Right lobe of liver (tissue), 6 donors: Measurements from ENCODE around the gene DHRSX. TPM values are rescaled to one million over a fixed set of nuclear protein-coding genes. Genes with fewer than 3 reads are reported as not detected.
"Not testable (repeated sequence)": the region's sequence is repeated elsewhere in the genome, so short reads cannot be mapped to it uniquely, and the experiment has no call there.

ENCODE experiments used
- ATAC-seq, 4 donors: fragments of 200-7000 bp; cut with Tn5 transposase; one replicate each; pipeline ENCODE4 v1.9.1; 2020; ENCODE audit warnings: mild to moderate bottlenecking in 4 of 4, moderate library complexity in 4 of 4
- DNase-seq, 3 donors: peaks; one replicate each; pipeline ENCODE4 v3.0.0-alpha.2; 2020
- H3K27ac ChIP-seq, 3 donors: fragments of 200-600 bp; one replicate each; pipeline ENCODE4 v1.8.0; 2022
- H3K27me3 ChIP-seq, 2 donors: fragments of 200-600 bp; one replicate each; pipeline ENCODE4 v1.8.0; 2022
- H3K36me3 ChIP-seq, 4 donors: fragments of 200-600 bp; sonication (generic) in 1 of 4; one replicate each; pipeline versions ENCODE4 v1.5.1 to v1.8.0; 2017 to 2022; ENCODE audit warnings: control low read depth in 1 of 4
- H3K4me1 ChIP-seq, 4 donors: fragments of 200-600 bp; sonication (generic) in 1 of 4; one replicate each; pipeline versions ENCODE4 v1.5.1 to v1.8.0; 2017 to 2022; ENCODE audit warnings: control low read depth in 1 of 4
- H3K4me3 ChIP-seq, 3 donors: fragments of 200-600 bp; one replicate each; pipeline ENCODE4 v1.8.0; 2022
- H3K9me3 ChIP-seq, 4 donors: fragments of 200-600 bp; sonication (generic) in 1 of 4; one replicate each; pipeline versions ENCODE4 v1.5.1 to v1.8.0; 2017 to 2022; ENCODE audit warnings: control low read depth in 1 of 4
- CTCF ChIP-seq, 4 donors: fragments of 200-600 bp in 3 of 4; fragments of 450-650 bp in 1 of 4; IDR thresholded peaks; one replicate each; pipeline versions ENCODE4 v1.5.1 to v1.8.0; 2016 to 2022; ENCODE audit warnings: antibody characterized with exemption in 4 of 4, mild to moderate bottlenecking in 2 of 4
- POLR2A ChIP-seq: fragments of 450-650 bp; IDR thresholded peaks from one replicate; pipeline ENCODE4 v1.6.1; 2017; ENCODE audit warnings: antibody characterized with exemption, mild to moderate bottlenecking
- WGBS: methylation state at CpG from one replicate; pipeline ENCODE4 v1.1.6; 2018; ENCODE audit warnings: low coverage, low lambda C conversion rate; ENCODE audit not compliant: insufficient coverage; ENCODE audit errors: missing lambda C conversion rate; 5-methylcytosine and 5-hydroxymethylcytosine counted together
- intact Hi-C, 2 donors: fragments of 100-400 bp; cut with DNase I; formaldehyde crosslinking; loops; one replicate each; pipeline versions ENCODE4 v1.11.2 to v1.14.1; 2022
- total RNA-seq, 6 experiments: library from RNA; depleted of rRNA in 2 of 6; stranded (reverse); fragments of >200 nt in 2 of 6; fragmentation: NEBNext Ultra II Directional in 3 of 6; extraction: Animal tissue kit (Norgen Biotek cat#: 25700) in 3 of 6; gene quantifications; one replicate each; pipeline versions ENCODE4 v1.1.0 to v1.2.4, GENCODE V29; 2016 to 2023
- donor health status: DM: no; HTN: yes; CAD: no.
- donor health status: DM: no; HTN: no; CAD: no.
- donor health status: DM: no; HTN: no; CAD: no.
- donor health status: DM: no; HTN: yes; CAD: no.
- donor health status: DM: no; HTN: yes; CAD: no.

The DHRSX gene
- total RNA-seq, 6 experiments from 2014 or later = 15.6 to 34.5 (median 29.0) TPM

- peak in 1 of 3 donors; percentile 30 for DNase-seq
- WGBS = 70% methylated on average over 8 of the region's 8 CpGs
- ATAC-seq = no peak
- Histone ChIP-seq H3K27me3 (no peaks in the 10 kb centered on the region), H3K4me1 (no peaks in the 10 kb centered on the region), H3K27ac (no peak overlapping the region), H3K36me3 (no peaks in the 10 kb centered on the region), H3K4me3 (no peak overlapping the region), H3K9me3 (no peaks in the 10 kb centered on the region)
- intact Hi-C loops = no loop called here
- TF ChIP-seq POLR2A = no peak
These were observed 7.3 kb upstream of the DHRSX start for GRCh38 chrX:2507904-2508627.

- H3K36me3 ChIP-seq = no peaks in the 10 kb centered on the region
These were observed 6.4 kb upstream of the DHRSX start for GRCh38 chrX:2507196-2507595.

GRCh38 chrX:2505341-2505740 is 4.6 kb upstream of the DHRSX start:
- H3K27ac ChIP-seq, intact Hi-C loops, ATAC-seq, H3K4me3 ChIP-seq, H3K27me3 ChIP-seq, H3K36me3 ChIP-seq, H3K9me3 ChIP-seq, H3K4me1 ChIP-seq: not testable (repeated sequence)
- 86% methylated on average over 8 of the region's 8 CpGs for WGBS
- peak in 1 of 3 donors; percentile 5 for DNase-seq

More at GRCh38 chrX:2507196-2507595, 6.4 kb upstream of the DHRSX start:
- no peaks in the 10 kb centered on the region for H3K4me1 ChIP-seq
- TF ChIP-seq CTCF (IDR thresholded peaks at IDR 0.05) (no peak), POLR2A (no peak)
- no peaks in the 10 kb centered on the region for H3K27me3 ChIP-seq
- 87% methylated on average over 2 of the region's 3 CpGs for WGBS
- no peaks in the 10 kb centered on the region for H3K9me3 ChIP-seq
- no peak overlapping the region for H3K27ac ChIP-seq
- peak in 1 of 3 donors; percentile 27 for DNase-seq
- H3K4me3 ChIP-seq = no peak overlapping the region
- no peak for ATAC-seq
- intact Hi-C loops = no loop called here

GRCh38 chrX:2504706-2505332 is 4.0 kb upstream of the DHRSX start:
- TF ChIP-seq CTCF (IDR thresholded peaks at IDR 0.05) = no peak
- DNase-seq (peak in 1 of 3 donors; percentile 33), ATAC-seq (no peak)
- 46% methylated on average over 4 of the region's 7 CpGs for WGBS
- Histone ChIP-seq H3K36me3 (no peaks in the 10 kb centered on the region), H3K4me3 (no peak overlapping the region), H3K4me1 (no peaks in the 10 kb centered on the region), H3K27me3 (no peaks in the 10 kb centered on the region), H3K9me3 (no peaks in the 10 kb centered on the region), H3K27ac (no peak overlapping the region)
- intact Hi-C loops = no loop called here

- Histone ChIP-seq H3K36me3 (no peaks in the 10 kb centered on the region), H3K27ac (no peak overlapping the region), H3K9me3 (no peaks in the 10 kb centered on the region), H3K4me3 (no peak overlapping the region), H3K4me1 (peaks cover 0 to 9% (median 0%) of the 10 kb centered on the region in 4 donors), H3K27me3 (no peaks in the 10 kb centered on the region)
- WGBS = 87% methylated on average over 10 of the region's 13 CpGs
- intact Hi-C loops = no loop called here
- DNase-seq (peak in 1 of 3 donors; percentile 40), ATAC-seq (no peak)
- TF ChIP-seq POLR2A = no peak
- no peak for TF ChIP-seq CTCF (IDR thresholded peaks at IDR 0.05)
These were observed 3.1 kb upstream of the DHRSX start for GRCh38 chrX:2503591-2504500.
